C1 segment of cervical spinal cord (tissue), 14 donors: Measurements from ENCODE around the gene CORIN.
"Not testable (repeated sequence)": the region's sequence is repeated elsewhere in the genome, so short reads cannot be mapped to it uniquely, and the experiment has no call there.

Experiments used
- DNase-seq, 14 donors: peaks; one replicate each; lab custom pipeline; 2025; lab: John Stamatoyannopoulos, UW

The CORIN gene

DNA sequence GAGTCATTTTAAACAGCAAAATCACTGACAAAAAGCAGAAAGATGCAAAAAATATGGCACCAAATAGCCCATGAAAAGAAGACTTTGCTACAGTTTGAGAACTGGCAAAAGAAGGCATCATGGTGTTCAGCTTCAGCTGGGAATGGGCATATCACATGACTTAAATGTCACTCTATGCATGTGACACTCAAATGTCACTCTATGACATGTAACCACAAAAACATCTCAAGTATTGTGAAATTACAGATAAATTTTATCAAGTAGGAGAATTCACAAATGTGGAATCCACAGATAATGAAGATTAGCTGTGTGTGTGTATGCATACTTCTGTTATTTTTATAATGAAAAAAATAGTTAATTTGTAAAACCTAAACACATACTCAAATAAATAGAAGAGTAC is 270.9 kb downstream of the CORIN start:
- no peak for DNase-seq

DNA sequence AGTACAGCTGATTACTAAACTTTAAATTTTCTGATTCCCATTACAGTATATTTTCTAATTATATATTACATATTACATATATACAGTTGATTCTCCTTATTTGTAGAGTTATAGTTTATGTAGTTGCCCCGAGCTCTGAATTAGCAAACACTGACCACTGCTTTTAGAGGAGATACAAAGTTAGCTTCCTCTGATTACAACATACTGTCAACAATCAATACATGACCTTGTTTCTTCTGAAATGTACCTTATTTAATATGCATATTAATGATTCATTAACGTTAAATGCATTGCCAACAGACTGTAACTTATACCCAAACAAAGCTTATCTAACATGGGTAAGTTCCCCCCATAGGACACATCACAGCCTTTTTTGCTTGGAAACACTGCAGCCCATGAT is 271.3 kb downstream of the CORIN start:
- no peak for DNase-seq

DNA sequence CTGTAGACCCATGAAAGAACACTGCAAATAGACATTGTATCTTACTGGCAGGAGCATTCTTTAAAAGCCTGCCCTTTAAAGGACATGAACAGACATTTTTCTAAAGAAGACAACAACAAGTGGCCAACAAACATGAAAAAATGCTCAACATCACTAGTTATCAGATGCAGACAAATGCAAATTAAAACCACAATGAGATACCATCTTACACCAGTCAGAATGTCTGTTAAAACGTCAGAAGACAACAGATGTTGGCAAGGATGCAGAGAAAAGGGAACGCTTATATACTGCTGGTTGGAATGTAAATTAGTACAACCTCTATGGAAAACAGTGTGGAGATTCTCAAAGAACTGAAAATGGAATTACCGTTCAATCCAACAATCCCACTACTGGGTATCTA is 275.6 kb downstream of the CORIN start:
- DNase-seq, result no peak

DNA sequence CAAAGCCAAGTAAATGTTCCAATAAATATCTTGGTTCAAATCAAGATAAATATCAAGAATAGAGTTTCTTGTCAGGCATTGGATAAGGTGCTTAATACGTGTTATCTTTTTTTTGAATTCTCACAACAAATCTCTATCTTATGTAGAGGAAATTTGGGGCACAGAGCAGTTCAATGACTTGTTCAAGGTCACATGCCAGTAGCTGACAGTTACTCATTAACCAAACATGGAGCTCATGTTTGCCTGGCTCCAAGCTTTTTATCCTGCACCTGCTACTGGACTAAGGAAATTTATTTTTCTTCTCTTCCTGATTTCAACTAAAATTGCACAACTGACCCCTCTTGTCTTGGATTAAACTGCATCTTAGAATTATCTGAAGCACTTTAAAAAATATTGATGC is 276.5 kb downstream of the CORIN start:
- no peak for DNase-seq

DNA sequence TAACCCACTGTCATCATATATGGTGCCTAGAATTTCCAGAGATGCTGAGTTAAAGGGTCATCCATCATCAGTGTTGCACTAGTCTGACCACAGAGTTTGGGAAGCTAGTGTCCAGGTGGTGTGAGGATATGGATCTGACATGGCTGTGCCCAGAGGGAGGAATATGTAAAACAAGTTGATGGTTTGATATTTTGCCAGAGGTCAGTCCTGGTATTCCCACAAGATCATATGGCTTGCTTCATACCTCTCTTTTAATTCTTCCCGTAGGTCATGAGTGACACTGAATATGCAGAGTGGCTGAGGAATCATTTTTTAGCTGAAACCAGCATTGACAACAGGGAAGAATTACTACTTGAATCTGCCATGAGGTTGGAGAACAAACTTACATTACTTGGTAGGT is 277.2 kb downstream of the CORIN start:
- no peak for DNase-seq

DNA sequence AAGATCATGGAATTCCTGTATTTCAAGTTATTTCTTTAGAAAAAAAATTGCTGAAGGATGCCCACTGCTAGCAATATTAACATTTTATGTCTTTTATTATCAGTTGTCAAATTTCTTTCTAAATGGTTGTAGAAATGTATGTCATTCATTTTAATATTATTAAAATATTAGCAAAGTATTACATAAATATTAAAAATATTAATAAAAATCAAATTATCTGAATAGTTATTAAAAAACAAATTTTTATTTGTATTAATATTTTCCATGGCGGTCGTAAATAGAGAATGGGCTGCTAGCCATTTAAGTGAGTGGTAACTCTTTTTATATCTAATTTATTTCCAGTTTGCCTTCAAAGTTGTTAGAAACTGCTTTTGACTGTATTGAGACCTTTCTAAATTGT is 280.6 kb downstream of the CORIN start:
- DNase-seq, result no peak

DNA sequence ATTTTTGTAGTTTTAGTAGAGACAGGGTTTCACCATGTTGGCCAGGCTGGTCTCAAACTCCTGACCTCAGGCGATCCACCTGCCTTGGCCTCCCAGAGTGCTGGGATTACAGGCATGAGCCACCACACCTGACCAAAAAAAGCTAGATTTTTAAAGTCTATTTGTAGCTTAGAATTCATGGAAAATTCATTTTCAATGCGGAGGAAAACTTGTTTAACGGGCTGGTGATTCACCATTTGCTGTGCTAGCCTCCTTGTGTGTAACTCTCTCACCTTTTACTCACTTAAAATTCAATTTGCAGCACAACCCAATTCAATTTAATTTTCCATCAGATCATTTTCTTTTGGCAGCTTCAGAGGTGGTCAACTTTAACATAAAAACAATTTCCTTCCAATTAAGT is 281.9 kb downstream of the CORIN start:
- not testable (repeated sequence) for DNase-seq

DNA sequence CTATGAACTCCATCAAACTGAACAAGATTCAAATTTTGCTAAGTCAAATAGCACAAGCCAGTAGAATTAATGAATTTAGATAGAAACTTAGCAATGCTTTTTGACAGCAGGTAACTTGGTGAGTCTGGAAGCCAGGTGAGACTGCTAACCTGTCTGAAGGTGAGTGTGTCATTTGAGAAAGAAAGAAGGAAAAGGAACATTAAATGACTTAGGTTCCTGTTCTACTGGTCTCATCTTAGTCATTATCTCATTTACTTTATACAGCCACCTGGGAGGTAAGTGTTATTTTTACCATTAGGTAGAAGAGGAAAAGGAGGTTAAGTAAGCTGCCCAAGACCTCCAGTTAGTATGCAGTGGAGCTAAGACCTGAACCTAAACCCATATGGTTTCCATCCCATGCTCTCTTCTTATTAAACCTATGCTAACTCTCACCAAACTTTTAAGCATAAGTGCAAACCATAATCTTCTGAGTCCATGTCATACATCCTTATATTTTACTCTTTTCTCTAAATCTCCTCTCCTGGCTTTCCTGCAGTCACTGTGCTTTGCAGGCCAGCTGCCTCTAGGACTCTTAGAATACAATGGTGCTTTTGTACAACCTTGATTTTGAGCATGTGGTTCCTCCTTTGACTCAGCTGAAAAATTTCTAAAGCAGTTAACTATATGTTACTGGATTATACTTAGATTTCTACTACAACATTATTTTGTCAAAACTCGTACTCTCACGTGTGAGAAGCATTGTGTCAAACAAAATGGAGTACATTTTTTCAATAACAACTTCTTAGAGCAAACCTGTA is 284.3 kb downstream of the CORIN start:
- DNase-seq, result no peak

DNA sequence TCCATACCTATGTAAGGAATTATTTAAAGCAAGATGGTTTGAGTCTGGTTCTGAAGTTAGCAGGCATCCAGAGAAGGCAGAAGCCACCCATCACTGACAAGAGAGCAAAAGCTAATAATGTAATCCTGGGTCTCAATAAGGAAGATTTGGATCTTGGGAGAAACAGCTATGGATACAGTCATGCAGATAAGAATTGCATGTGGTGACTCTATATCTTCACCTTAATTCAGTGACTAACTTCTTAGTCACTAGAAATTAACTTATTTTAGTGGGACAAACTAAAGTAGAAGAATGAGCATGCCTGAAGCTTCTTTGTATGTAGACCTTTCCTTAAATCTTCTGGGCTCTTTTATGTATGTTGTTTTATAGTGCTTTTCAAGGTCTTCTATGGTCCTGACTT is 286.2 kb downstream of the CORIN start:
- no peak for DNase-seq

DNA sequence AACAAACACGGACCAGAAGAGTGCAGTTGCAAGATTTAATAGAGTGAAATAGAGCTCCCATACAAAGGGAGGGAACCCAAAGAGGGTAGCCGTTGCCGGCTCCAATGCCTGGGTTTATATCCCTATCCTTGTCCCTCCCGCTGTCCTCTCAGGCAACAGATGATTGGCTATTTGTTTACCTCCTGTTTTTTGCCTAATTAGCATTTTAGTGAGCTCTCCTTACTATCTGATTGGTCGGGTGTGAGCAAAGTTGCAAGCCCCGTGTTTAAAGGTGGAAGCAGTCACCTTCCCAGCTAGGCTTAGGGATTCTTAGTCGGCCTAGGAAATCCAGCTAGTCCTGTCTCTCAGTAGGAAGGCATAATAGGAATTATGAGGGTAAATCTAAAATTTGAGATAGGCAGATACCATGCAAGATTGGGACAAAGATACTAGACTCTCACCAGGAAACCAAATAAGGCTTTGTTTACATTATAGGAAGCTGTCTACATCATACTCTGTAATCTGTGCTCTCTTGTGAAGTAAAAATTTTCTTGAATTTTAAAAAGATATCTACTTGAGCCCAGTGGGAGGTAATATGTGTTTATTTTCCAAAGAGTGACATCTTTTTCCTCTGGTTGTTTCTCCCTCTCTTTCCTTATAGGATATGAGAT is 286.8 kb downstream of the CORIN start:
- no peak for DNase-seq

DNA sequence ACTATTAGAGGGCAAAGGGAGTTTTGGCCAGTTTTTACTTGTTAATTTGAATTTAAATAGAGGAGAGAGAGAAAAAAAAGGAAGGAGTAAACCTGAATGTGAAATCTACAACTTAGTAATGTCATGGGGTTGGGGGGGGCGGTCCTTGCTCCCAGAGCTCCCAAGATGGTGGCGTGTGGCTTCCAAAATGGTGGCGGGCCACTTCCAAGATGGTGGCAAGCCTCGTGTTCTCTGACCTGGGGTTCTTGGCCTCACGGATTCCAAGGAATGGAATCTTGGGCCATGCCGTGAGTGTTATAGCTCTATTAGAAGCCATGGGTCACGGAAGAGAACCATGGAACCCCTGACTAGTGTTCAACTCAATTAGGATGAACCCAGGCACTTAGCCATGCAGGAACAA is 287.5 kb downstream of the CORIN start:
- DNase-seq, result not testable (repeated sequence)
